Esophagus squamous epithelium (tissue), 5 donors: ENCODE results near the gene FOXF1. TPM values are rescaled to one million over a fixed set of nuclear protein-coding genes. Genes with fewer than 3 reads are reported as not detected.

Source experiments
- DNase-seq: peaks from one replicate; lab custom pipeline; 2025; lab: John Stamatoyannopoulos, UW
- H3K27ac ChIP-seq, 4 donors: fragments of 200-600 bp; sonication (generic); one replicate each; pipeline ENCODE4 v1.5.1; 2016 to 2019; ENCODE audit warnings: mild to moderate bottlenecking in 1 of 4
- H3K27me3 ChIP-seq, 4 donors: fragments of 200-600 bp; sonication (generic); 1 replicate in 3 of 4; 2 replicates in 1 of 4; pipeline versions ENCODE4 v1.5.1 to v1.6.0; 2017 to 2021; ENCODE audit warnings: antibody characterized with exemption in 1 of 4
- H3K36me3 ChIP-seq, 3 donors: fragments of 200-600 bp; sonication (generic); one replicate each; pipeline ENCODE4 v1.5.1; 2016 to 2019
- H3K4me1 ChIP-seq, 3 donors: fragments of 200-600 bp; sonication (generic); one replicate each; pipeline ENCODE4 v1.5.1; 2017 to 2019
- H3K4me3 ChIP-seq, 4 donors: fragments of 200-600 bp; sonication (generic); 1 replicate in 3 of 4; 2 replicates in 1 of 4; pipeline ENCODE4 v1.5.1; 2016 to 2019; ENCODE audit warnings: mild to moderate bottlenecking in 2 of 4, moderate library complexity in 1 of 4
- H3K9me3 ChIP-seq, 3 donors: fragments of 200-600 bp; sonication (generic); one replicate each; pipeline ENCODE4 v1.5.1; 2016 to 2019
- POLR2A ChIP-seq, 4 donors: fragments of 450-650 bp; IDR thresholded peaks; one replicate each; pipeline ENCODE4 v1.6.1; 2017; ENCODE audit warnings: antibody characterized with exemption in 4 of 4, mild to moderate bottlenecking in 4 of 4, moderate library complexity in 3 of 4
- WGBS, 2 donors: methylation state at CpG; one replicate each; pipeline ENCODE4 v1.1.5; 2018; 5-methylcytosine and 5-hydroxymethylcytosine counted together
- intact Hi-C: fragments of 100-400 bp; cut with DNase I; formaldehyde crosslinking; loops from one replicate; pipeline ENCODE4 v1.15.0; 2022
- total RNA-seq, 4 donors: library from RNA; depleted of rRNA; stranded (reverse); fragments of >200 nt; gene quantifications; one replicate each; pipeline ENCODE4 v1.1.0, GENCODE V29; 2016
- TF ChIP-seq, protein P1 (sequence below), 6 experiments: fragments of 450-650 bp in 4 of 6; fragments of 200-600 bp in 2 of 6; sonication (generic) in 2 of 6; IDR thresholded peaks; one replicate each; pipeline ENCODE4 v1.5.1; 2016 to 2019; ENCODE audit warnings: antibody characterized with exemption in 6 of 6, mild to moderate bottlenecking in 4 of 6, moderate library complexity in 4 of 6
- donor health status: DM: yes; HTN: yes; CAD: no.

FOXF1 gene
- total RNA-seq, 4 donors from 2014 or later: 0.76 to 8.6 (median 3.0) TPM

DNA sequence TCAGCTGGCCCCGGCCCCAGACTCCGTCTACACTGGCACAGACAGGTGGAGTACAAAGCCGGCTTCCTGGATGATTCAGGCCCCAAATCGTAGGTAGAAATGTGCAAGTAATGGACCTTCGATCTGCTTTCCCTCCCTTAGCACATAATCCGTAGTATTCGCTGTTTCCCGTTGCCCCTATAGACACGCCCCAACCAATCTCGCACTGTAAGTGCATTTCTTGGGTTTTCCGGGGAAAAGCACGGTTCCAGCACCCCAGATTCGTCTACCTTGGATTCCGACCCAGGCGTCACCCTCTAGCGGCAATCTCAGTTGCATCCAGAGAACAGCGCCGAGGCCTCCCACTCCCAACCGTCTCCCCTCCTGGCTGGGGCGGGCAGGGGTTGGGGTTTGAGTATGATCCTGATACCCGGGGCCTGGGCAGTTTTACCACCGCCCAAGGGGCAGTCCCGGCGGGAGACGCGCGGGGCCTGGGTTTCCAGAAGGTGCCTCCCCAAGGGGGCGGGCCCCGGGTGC, 12.1 kb upstream of the FOXF1 start:
- peak overlapping the region; percentile 17 to 63 (median 42) for H3K4me3 ChIP-seq
- TF ChIP-seq, protein P1, sequence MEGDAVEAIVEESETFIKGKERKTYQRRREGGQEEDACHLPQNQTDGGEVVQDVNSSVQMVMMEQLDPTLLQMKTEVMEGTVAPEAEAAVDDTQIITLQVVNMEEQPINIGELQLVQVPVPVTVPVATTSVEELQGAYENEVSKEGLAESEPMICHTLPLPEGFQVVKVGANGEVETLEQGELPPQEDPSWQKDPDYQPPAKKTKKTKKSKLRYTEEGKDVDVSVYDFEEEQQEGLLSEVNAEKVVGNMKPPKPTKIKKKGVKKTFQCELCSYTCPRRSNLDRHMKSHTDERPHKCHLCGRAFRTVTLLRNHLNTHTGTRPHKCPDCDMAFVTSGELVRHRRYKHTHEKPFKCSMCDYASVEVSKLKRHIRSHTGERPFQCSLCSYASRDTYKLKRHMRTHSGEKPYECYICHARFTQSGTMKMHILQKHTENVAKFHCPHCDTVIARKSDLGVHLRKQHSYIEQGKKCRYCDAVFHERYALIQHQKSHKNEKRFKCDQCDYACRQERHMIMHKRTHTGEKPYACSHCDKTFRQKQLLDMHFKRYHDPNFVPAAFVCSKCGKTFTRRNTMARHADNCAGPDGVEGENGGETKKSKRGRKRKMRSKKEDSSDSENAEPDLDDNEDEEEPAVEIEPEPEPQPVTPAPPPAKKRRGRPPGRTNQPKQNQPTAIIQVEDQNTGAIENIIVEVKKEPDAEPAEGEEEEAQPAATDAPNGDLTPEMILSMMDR (IDR thresholded peaks at IDR 0.05): peak in 1 of 6 experiments; percentile 18
- no peak for TF ChIP-seq POLR2A (IDR thresholded peaks at IDR 0.05)
- H3K27ac ChIP-seq: peak overlapping the region; percentile 76 to 95 (median 92)
- DNase-seq: no peak
- WGBS, 2 donors: 4 to 7% methylated on average over 8 to 15 of the region's 29 CpGs
- intact Hi-C loops: no loop called here
- peaks cover 15 to 100% (median 29%) of the 10 kb centered on the region in 4 donors for H3K27me3 ChIP-seq
- no peaks in the 10 kb centered on the region for H3K9me3 ChIP-seq
- H3K36me3 ChIP-seq: no peaks in the 10 kb centered on the region
- peaks cover 4 to 56% (median 10%) of the 10 kb centered on the region in 3 donors for H3K4me1 ChIP-seq

DNA sequence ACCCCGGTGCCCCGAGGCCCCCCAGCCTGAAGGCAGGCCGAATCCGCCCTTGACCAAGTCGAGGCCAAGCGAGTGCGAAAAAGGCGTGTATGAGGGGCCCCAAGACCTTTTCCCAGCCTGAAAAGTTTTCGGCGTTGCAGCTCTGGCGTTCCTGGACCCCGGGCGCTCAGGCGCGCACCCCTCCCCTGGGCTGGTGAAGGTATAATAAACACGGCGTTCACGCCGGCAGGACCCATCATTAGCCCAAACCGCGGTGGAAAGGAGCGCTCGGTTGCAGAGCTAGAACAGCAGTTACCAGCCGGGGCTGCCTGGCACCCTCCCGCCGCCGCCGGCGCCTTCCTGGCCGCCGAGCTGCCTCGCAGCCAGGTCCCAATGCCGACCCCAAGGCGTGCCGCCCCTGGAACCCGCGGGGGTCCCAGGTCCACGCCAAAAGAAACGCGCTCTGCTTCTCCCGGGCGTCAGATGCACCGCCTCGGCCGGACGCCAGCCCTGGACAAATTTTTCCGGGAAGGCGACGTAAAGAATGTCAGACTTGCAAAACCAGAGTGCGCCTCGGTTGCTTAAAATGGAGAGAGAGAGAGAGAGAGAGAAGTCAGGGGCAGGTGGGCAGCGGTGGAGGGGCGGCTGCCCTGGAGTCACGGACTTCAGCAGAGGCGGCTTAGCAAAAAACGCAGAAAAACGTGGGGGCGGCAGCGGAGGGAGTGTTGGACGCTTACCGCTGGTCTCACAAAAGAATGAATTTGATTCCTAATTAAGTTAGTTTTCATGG, 11.5 kb upstream of the FOXF1 start:
- no peaks in the 10 kb centered on the region for H3K9me3 ChIP-seq
- peak overlapping the region; percentile 76 to 95 (median 92) for H3K27ac ChIP-seq
- DNase-seq: no peak
- peaks cover 4 to 49% (median 10%) of the 10 kb centered on the region in 3 donors for H3K4me1 ChIP-seq
- WGBS, 2 donors: 9 to 20% methylated on average over 12 of the region's 61 CpGs
- H3K36me3 ChIP-seq: no peaks in the 10 kb centered on the region
- intact Hi-C loops: no loop called here
- peak overlapping the region; percentile 17 to 63 (median 42) for H3K4me3 ChIP-seq
- TF ChIP-seq, protein P1 (IDR thresholded peaks at IDR 0.05): no peak
- TF ChIP-seq POLR2A (IDR thresholded peaks at IDR 0.05): peak in 1 of 4 donors; percentile 19
- peaks cover 18 to 100% (median 31%) of the 10 kb centered on the region in 4 donors for H3K27me3 ChIP-seq

DNA sequence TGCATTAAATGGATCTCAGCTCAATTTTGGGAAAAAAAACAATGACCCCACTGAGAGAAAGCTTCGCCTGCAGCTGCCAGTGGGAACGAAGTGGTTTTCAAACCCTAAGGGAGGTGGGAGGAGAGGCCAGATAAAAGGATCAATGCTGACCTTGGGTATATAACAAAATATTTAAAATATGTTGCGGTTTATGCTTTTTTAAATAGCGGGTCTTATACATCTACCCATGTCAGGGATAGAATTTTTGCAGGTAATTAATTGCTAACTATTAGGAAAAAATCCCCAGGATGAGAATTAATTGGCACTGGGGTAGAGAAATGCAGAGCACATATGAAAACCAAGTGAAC, 10.9 kb upstream of the FOXF1 start:
- no peaks in the 10 kb centered on the region for H3K9me3 ChIP-seq
- 21 to 26% methylated on average over 4 of the region's 4 CpGs for WGBS, 2 donors
- H3K4me1 ChIP-seq: peaks cover 4 to 44% (median 10%) of the 10 kb centered on the region in 3 donors
- TF ChIP-seq, protein P1 (IDR thresholded peaks at IDR 0.05): no peak
- no peak for TF ChIP-seq POLR2A (IDR thresholded peaks at IDR 0.05)
- peak overlapping the region; percentile 76 to 95 (median 92) for H3K27ac ChIP-seq
- H3K36me3 ChIP-seq: no peaks in the 10 kb centered on the region
- intact Hi-C loops: no loop called here
- H3K27me3 ChIP-seq: peaks cover 18 to 100% (median 36%) of the 10 kb centered on the region in 4 donors
- no peak for DNase-seq
- peak overlapping the region in 3 of 4 donors; percentile 38 to 63 (median 47) for H3K4me3 ChIP-seq

DNA sequence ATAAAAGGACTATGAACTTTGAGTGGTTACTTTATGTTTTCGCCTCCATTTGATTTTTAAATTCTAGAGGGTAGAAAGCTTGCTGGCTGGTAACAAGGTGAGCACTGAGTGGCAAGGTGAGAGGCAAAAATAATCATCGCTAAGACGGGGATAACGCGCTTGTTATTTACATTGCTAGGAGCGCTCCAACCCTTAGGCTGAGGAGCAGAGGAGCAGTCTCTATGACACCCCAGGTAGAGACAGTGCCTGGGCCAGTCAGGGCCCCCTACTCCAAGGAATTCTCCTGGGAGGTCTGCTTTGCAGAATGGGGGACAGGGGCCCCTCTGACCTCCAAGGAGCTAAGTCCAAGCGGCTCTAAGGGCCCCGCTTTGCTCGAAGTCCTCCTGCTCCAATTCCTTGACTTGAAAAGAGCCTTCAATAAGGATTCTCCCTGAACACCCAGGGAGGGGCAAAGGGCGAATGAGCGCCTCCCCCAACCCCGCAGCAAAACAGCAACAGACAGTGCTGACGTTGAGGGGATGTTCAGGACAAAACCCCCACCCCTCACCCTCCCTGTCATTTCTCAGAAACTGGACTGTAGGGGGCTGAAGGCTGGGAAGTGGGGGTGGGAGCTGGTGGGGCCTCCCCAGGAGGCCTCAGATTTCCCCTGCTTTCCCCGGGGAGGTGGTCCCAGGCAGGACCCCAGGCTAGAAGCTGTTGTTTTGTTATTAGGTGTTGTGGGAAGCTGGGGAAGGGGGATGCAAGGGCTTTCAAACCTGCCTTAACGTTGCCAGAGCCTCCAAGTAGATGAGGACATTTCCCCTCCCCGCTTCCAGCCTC, 10.2 kb upstream of the FOXF1 start:
- Histone ChIP-seq H3K9me3 (no peaks in the 10 kb centered on the region), H3K4me3 (peak overlapping the region in 1 of 4 donors; percentile 63), H3K4me1 (peaks cover 4 to 44% (median 10%) of the 10 kb centered on the region in 3 donors), H3K27me3 (peaks cover 18 to 100% (median 32%) of the 10 kb centered on the region in 4 donors), H3K27ac (peak overlapping the region; percentile 60 to 95 (median 92)), H3K36me3 (no peaks in the 10 kb centered on the region)
- no peak for TF ChIP-seq POLR2A (IDR thresholded peaks at IDR 0.05)
- TF ChIP-seq, protein P1 (IDR thresholded peaks at IDR 0.05): no peak
- DNase-seq: no peak
- intact Hi-C loops: no loop called here
- WGBS, 2 donors: 18 to 19% methylated on average over 9 to 13 of the region's 16 CpGs
